ENCODE results near the gene ASPSCR1.

- no peak for TF ChIP-seq POLR2A (IDR thresholded peaks at IDR 0.05)
- TF ChIP-seq CTCF (IDR thresholded peaks at IDR 0.05), result no peak
Observed at GRCh38 chr17:81948635-81949378, 28.6 kb upstream of the ASPSCR1 start.

All from transverse colon (tissue), 3 donors.